NOMO-1 (cell line): ENCODE measurements around the gene CSRP1.
"Not testable (repeated sequence)": the region's sequence is repeated elsewhere in the genome, so short reads cannot be mapped to it uniquely, and the experiment has no call there.

Experiments
- DNase-seq, 2 experiments: peaks; one replicate each; lab custom pipeline; 2025; ENCODE audit not compliant: unreplicated experiment in 2 of 2; lab: John Stamatoyannopoulos, UW

Gene CSRP1

GRCh38 chr1:201506557-201507359, at the start of gene CSRP1:
TSS of gene CSRP1 (minus strand) at chr1:201507123. CDS start at chr1:201496303, 10,820 bp downstream.
- DNase-seq = peak; percentile 70 to 87

- DNase-seq = no peak
Observed at GRCh38 chr1:201555593-201555945, 48.6 kb upstream of the CSRP1 start.

- no peak for DNase-seq
Observed at GRCh38 chr1:201554789-201555592, 48.1 kb upstream of the CSRP1 start.

GRCh38 chr1:201554190-201554600, 47.3 kb upstream of the CSRP1 start:
- no peak for DNase-seq

DNA sequence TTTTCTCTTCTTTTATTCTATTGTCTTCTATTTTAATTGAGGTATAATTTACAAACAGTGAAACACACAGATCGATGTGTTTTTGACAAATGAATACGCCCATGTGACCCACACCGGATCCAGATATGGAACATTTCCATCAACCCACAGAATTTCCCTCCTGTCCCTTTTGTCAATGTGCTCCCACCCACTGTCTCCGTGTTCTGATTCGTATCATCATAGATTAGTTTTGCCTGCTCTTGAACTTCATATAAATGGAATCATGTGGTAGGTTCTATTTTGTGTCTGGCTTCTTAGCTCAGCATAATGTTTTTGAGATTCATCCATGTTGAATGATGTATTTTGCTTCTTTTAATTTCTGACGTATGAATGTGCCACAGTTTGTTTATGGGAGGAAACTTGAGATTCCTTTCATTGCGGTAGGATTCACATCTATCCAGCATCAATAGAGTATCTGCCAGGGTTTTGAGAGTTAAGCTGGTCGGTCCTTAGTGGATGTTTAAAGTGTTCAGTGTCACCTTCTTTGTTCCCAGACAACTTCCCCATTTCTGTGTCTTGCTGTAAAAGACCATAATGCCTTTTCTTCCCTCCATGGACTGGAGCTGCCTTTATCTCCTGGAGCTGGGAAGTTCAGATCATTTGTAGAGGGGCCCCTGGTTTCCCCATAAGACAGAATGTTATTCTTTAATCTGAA, 46.7 kb upstream of the CSRP1 start:
- peak in 1 of 2 experiments; percentile 23 for DNase-seq

GRCh38 chr1:201552941-201553351, 46.0 kb upstream of the CSRP1 start:
- DNase-seq = no peak

DNA sequence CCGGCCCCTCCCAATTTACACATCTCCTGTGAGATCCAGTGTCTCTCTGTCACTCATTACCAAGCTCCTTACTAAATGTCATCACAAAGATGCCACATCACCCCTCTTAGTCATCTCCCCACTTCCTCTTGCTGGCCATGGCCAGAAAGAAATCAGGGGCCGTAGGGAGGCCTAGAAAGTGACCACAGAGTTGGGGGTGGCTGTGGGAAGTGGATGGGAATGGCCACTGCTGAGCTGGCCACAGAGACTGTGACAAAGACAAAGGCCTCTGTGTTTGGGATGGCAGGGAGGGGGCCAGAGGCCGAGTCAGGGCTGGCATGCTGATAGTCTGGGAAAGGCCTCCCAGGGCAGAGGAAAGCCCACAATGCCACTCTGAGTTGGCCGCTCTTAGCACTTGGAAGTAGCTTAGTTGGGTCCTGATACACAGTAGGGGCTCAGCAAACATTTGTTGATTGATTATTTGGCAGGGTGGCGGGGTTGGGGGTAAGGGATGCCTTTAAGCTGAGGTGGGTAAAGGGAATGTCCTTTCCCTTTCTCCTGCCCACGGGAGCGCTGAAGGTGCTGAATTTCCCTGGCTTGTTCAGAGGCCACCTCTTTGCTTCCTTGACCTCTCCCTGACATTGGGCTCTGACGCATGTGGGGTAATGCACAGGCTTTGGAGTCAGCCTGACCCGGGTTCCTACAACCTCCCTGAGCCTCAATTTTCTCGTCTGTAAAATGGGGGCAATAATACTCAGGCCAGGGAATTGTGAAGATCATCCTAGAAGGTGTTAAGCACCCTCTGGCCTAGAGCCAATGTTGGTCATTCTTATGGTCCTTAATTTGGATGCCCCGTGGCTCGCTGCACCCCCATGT, 45.2 kb upstream of the CSRP1 start:
- peak; percentile 41 to 73 for DNase-seq

GRCh38 chr1:201551096-201551495, 44.2 kb upstream of the CSRP1 start:
- DNase-seq = no peak

GRCh38 chr1:201549522-201549921, 42.6 kb upstream of the CSRP1 start:
- DNase-seq = not testable (repeated sequence)

GRCh38 chr1:201545851-201546492, 39.0 kb upstream of the CSRP1 start:
- DNase-seq = no peak

GRCh38 chr1:201544710-201545109, 37.8 kb upstream of the CSRP1 start:
- no peak for DNase-seq

DNA sequence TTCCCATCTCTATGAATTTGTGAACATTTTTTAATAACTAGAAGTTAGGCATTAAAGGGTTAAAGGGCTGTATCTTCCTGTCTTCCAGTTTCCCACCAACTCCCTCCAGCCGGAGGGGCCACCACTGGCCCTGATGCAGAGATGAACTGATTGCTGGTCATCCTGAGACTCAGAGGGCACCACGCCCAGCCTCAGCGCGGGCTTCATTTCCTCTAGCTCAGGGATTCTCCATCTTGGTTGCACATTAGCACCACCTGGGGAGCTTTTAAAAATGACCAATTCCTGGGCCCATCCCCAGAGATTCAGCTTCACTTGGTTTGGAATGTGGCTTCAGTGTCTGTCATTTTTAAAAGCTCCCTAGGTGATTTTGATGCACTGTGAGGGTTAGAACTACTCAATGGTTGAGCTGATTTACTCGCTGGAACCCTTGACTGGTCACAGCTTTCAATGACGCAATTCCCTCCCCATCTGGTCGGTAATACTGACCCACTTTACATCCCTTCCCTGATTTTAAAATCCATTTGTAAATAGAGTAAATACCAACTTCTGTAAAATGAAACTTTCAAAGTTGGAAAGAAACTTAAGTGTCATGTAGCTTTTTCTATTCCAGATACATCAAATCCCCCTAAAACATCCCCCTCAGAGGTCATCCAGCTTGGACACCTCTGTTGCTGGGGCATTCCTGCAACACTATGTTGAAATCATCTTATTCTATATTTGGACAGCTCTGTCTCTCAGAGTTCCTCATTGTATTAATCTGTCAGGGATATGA, 37.1 kb upstream of the CSRP1 start:
- DNase-seq = peak in 1 of 2 experiments; percentile 32

DNA sequence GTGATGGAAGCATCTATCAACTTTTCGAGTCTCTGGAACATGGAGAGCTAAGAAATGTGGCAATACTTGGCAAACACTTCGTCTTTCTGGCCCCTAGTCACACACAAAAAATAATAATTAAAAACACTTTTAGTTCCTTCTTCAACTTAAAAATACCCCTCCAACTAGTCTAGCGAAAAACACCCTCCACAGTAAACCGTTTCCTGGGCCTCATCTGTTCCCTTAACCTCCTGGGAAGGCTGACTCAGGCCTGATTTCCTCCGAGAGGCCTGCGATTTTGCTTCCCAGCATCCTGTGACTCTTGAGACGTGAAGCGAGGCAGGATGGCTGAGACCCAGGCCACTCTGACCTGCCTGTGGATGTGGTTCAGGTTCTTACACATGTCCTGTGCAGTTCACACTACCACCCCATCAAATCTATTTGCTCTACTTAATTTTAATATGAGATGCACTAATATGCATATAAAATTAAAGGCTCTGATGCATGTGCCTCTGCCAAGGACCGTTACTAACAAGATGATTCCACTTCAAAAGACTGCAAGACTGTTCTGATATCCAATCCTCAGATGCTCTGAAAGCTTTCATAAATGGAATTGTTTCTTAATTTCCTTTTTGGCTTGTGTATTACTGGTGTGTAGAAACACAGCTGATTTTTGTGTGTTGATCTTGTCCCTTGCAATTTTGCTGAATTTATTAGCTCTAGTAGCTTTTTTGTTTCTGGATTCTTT, 35.5 kb upstream of the CSRP1 start:
- DNase-seq = peak in 1 of 2 experiments; percentile 14

- no peak for DNase-seq
Observed at GRCh38 chr1:201540846-201541735, 34.2 kb upstream of the CSRP1 start.

- no peak for DNase-seq
Observed at GRCh38 chr1:201539561-201540431, 32.9 kb upstream of the CSRP1 start.
